ENCODE results near the gene PRKAG2.

Gene PRKAG2

GRCh38 chr7:151666886-151667285 is 210.0 kb downstream of the PRKAG2 start:
- no peak overlapping the region for H3K4me3 ChIP-seq (IDR thresholded peaks at IDR 0.05; ENCODE audit: insufficient read depth, low read depth, low read length)
- no peak for TF ChIP-seq CTCF (conservative IDR thresholded peaks at IDR 0.05; ENCODE audit: low read depth, low read length)
- H3K36me3 ChIP-seq (ENCODE audit: insufficient read depth) = no peaks in the 10 kb centered on the region
- no peaks in the 10 kb centered on the region for H3K27me3 ChIP-seq (ENCODE audit: insufficient read depth, low read depth)
- H2AFZ ChIP-seq (ENCODE audit: low read depth) = no peak overlapping the region
- no peak overlapping the region for H3K9ac ChIP-seq
- no peak overlapping the region for H3K4me2 ChIP-seq
- no peaks in the 10 kb centered on the region for H3K4me1 ChIP-seq (ENCODE audit: low read depth, poor library complexity, severe bottlenecking)
- H3K79me2 ChIP-seq (ENCODE audit: insufficient read depth, low read depth) = no peaks in the 10 kb centered on the region
- H3K27ac ChIP-seq = no peak overlapping the region
- H4K20me1 ChIP-seq (ENCODE audit: insufficient read depth) = no peaks in the 10 kb centered on the region

- Histone ChIP-seq H3K27me3 (ENCODE audit: insufficient read depth, low read depth) (no peaks in the 10 kb centered on the region), H3K4me1 (ENCODE audit: low read depth, poor library complexity, severe bottlenecking) (no peaks in the 10 kb centered on the region), H3K36me3 (ENCODE audit: insufficient read depth) (no peaks in the 10 kb centered on the region), H4K20me1 (ENCODE audit: insufficient read depth) (no peaks in the 10 kb centered on the region), H3K9ac (no peak overlapping the region), H3K4me3 (IDR thresholded peaks at IDR 0.05; ENCODE audit: insufficient read depth, low read depth, low read length) (no peak overlapping the region), H3K4me2 (no peak overlapping the region), H2AFZ (ENCODE audit: low read depth) (no peak overlapping the region), H3K79me2 (ENCODE audit: insufficient read depth, low read depth) (no peaks in the 10 kb centered on the region), H3K27ac (no peak overlapping the region)
- no peak for TF ChIP-seq CTCF (conservative IDR thresholded peaks at IDR 0.05; ENCODE audit: low read depth, low read length)
Measured at GRCh38 chr7:151665368-151665767, 211.5 kb downstream of the PRKAG2 start.

- no peaks in the 10 kb centered on the region for H3K27me3 ChIP-seq (ENCODE audit: insufficient read depth, low read depth)
- no peak for TF ChIP-seq CTCF (conservative IDR thresholded peaks at IDR 0.05; ENCODE audit: low read depth, low read length)
- H3K9ac ChIP-seq = no peak overlapping the region
- no peak overlapping the region for H3K4me2 ChIP-seq
- no peak overlapping the region for H2AFZ ChIP-seq (ENCODE audit: low read depth)
- no peak overlapping the region for H3K4me3 ChIP-seq (IDR thresholded peaks at IDR 0.05; ENCODE audit: insufficient read depth, low read depth, low read length)
- no peaks in the 10 kb centered on the region for H4K20me1 ChIP-seq (ENCODE audit: insufficient read depth)
- no peaks in the 10 kb centered on the region for H3K4me1 ChIP-seq (ENCODE audit: low read depth, poor library complexity, severe bottlenecking)
- H3K27ac ChIP-seq = no peak overlapping the region
- H3K36me3 ChIP-seq (ENCODE audit: insufficient read depth) = no peaks in the 10 kb centered on the region
- H3K79me2 ChIP-seq (ENCODE audit: insufficient read depth, low read depth) = no peaks in the 10 kb centered on the region
Measured at GRCh38 chr7:151664268-151664667, 212.6 kb downstream of the PRKAG2 start.

- Histone ChIP-seq H3K4me3 (IDR thresholded peaks at IDR 0.05; ENCODE audit: insufficient read depth, low read depth, low read length) (no peak overlapping the region), H3K27ac (no peak overlapping the region), H3K36me3 (ENCODE audit: insufficient read depth) (no peaks in the 10 kb centered on the region), H3K27me3 (ENCODE audit: insufficient read depth, low read depth) (no peaks in the 10 kb centered on the region), H3K4me1 (ENCODE audit: low read depth, poor library complexity, severe bottlenecking) (no peaks in the 10 kb centered on the region), H3K79me2 (ENCODE audit: insufficient read depth, low read depth) (no peaks in the 10 kb centered on the region), H4K20me1 (ENCODE audit: insufficient read depth) (no peaks in the 10 kb centered on the region), H3K4me2 (no peak overlapping the region), H3K9ac (no peak overlapping the region), H2AFZ (ENCODE audit: low read depth) (no peak overlapping the region)
- no peak for TF ChIP-seq CTCF (conservative IDR thresholded peaks at IDR 0.05; ENCODE audit: low read depth, low read length)
Measured at GRCh38 chr7:151663382-151664100, 213.4 kb downstream of the PRKAG2 start.
